ENCODE data around the gene KIF24. TPM values are rescaled to one million over a fixed set of nuclear protein-coding genes. Genes with fewer than 3 reads are reported as not detected.

The KIF24 gene
- total RNA-seq, 4 donors from 2014 or later = 0.59 to 1.9 (median 1.5) TPM

- WGBS, 2 donors = 64 to 67% methylated on average over 1 of the region's 1 CpG
- no peak for TF ChIP-seq CTCF (IDR thresholded peaks at IDR 0.05)
- H3K36me3 ChIP-seq = no peaks in the 10 kb centered on the region
- peaks cover 0 to 30% (median 12%) of the 10 kb centered on the region in 4 donors for H3K4me1 ChIP-seq
- DNase-seq (ENCODE audit: low spot score in 2 of 2) = no peak
- no peaks in the 10 kb centered on the region for H3K27me3 ChIP-seq
- no peaks in the 10 kb centered on the region for H3K9me3 ChIP-seq
- H3K27ac ChIP-seq = no peak overlapping the region
- no peak overlapping the region for H3K4me3 ChIP-seq
Observed at GRCh38 chr9:34326690-34327089, 2.4 kb downstream of the KIF24 start.

- whole genome bisulfite sequencing, 2 donors = 52 to 60% methylated on average over 2 of the region's 2 CpGs
- no peak for TF ChIP-seq EP300 (IDR thresholded peaks at IDR 0.05)
- no peak for TF ChIP-seq POLR2A (IDR thresholded peaks at IDR 0.05)
- TF ChIP-seq CTCF (IDR thresholded peaks at IDR 0.05) = no peak
- no peaks in the 10 kb centered on the region for H3K9me3 ChIP-seq
- H3K27me3 ChIP-seq = no peaks in the 10 kb centered on the region
- H3K4me1 ChIP-seq = peaks cover 0 to 5% (median under 1%) of the 10 kb centered on the region in 4 donors
- DNase-seq (ENCODE audit: low spot score in 2 of 2) = no peak
- H3K4me3 ChIP-seq = no peak overlapping the region
- no peak overlapping the region for H3K27ac ChIP-seq
- H3K36me3 ChIP-seq = no peaks in the 10 kb centered on the region
Observed at GRCh38 chr9:34322899-34323591, 6.0 kb downstream of the KIF24 start.

GRCh38 chr9:34321451-34321850 is 7.6 kb downstream of the KIF24 start:
- H3K36me3 ChIP-seq = no peaks in the 10 kb centered on the region
- H3K27ac ChIP-seq = no peak overlapping the region
- H3K4me3 ChIP-seq = no peak overlapping the region
- H3K4me1 ChIP-seq = no peaks in the 10 kb centered on the region
- WGBS, 2 donors = 93 to 95% methylated on average over 7 of the region's 7 CpGs
- TF ChIP-seq EP300 (IDR thresholded peaks at IDR 0.05) (no peak), POLR2A (IDR thresholded peaks at IDR 0.05) (no peak), CTCF (IDR thresholded peaks at IDR 0.05) (no peak)
- H3K9me3 ChIP-seq = no peaks in the 10 kb centered on the region
- H3K27me3 ChIP-seq = no peaks in the 10 kb centered on the region
- DNase-seq (ENCODE audit: low spot score in 2 of 2) = no peak

GRCh38 chr9:34318163-34318790 is 10.8 kb downstream of the KIF24 start:
- TF ChIP-seq EP300 (IDR thresholded peaks at IDR 0.05) (no peak), CTCF (IDR thresholded peaks at IDR 0.05) (no peak), POLR2A (IDR thresholded peaks at IDR 0.05) (no peak)
- no peaks in the 10 kb centered on the region for H3K36me3 ChIP-seq
- H3K27me3 ChIP-seq = no peaks in the 10 kb centered on the region
- H3K4me3 ChIP-seq = no peak overlapping the region
- WGBS, 2 donors = 94% methylated on average over 44 of the region's 44 CpGs
- DNase-seq (ENCODE audit: low spot score in 2 of 2) = no peak
- H3K27ac ChIP-seq = no peak overlapping the region
- no peaks in the 10 kb centered on the region for H3K9me3 ChIP-seq
- no peaks in the 10 kb centered on the region for H3K4me1 ChIP-seq

GRCh38 chr9:34317436-34317835 is 11.6 kb downstream of the KIF24 start:
- DNase-seq (ENCODE audit: low spot score in 2 of 2) = no peak
- Histone ChIP-seq H3K27ac (no peak overlapping the region), H3K4me1 (no peaks in the 10 kb centered on the region), H3K27me3 (no peaks in the 10 kb centered on the region), H3K4me3 (no peak overlapping the region), H3K36me3 (no peaks in the 10 kb centered on the region), H3K9me3 (no peaks in the 10 kb centered on the region)
- WGBS, 2 donors = 70 to 78% methylated on average over 2 of the region's 2 CpGs
- TF ChIP-seq CTCF (IDR thresholded peaks at IDR 0.05) (no peak), EP300 (IDR thresholded peaks at IDR 0.05) (no peak), POLR2A (IDR thresholded peaks at IDR 0.05) (no peak)
